OCI-LY1 (cell line): ENCODE results near the gene CACNG1.

Source experiments
- H2AFZ ChIP-seq: fragments of 200-600 bp; sonication (generic), shearing (Covaris generic); 2 replicates; pipeline ENCODE4 v1.6.0; 2014; ENCODE audit warnings: antibody characterized with exemption, mild to moderate bottlenecking, low read length
- H3F3A ChIP-seq: fragments of 200-600 bp; sonication (generic), shearing (Covaris generic); 2 replicates; pipeline ENCODE4 v1.6.0; 2014; ENCODE audit warnings: mild to moderate bottlenecking, antibody characterized with exemption, low read length, moderate library complexity; ENCODE audit not compliant: insufficient read depth
- H3K27ac ChIP-seq: fragments of 200-600 bp; sonication (generic); 2 replicates; pipeline ENCODE4 v1.5.1; 2014; ENCODE audit warnings: low read length, mixed run types, mild to moderate bottlenecking, low read depth; ENCODE audit not compliant: poor library complexity, severe bottlenecking
- H3K27me3 ChIP-seq: fragments of 200-600 bp; sonication (generic); 2 replicates; pipeline ENCODE4 v1.6.0; 2014; ENCODE audit warnings: antibody characterized with exemption, mild to moderate bottlenecking, low read length, moderate library complexity; ENCODE audit not compliant: insufficient read depth
- H3K36me3 ChIP-seq: fragments of 200-600 bp; sonication (generic); 2 replicates; pipeline ENCODE4 v1.6.1; 2014; ENCODE audit warnings: mild to moderate bottlenecking, antibody characterized with exemption, low read length, moderate library complexity, mixed read lengths; ENCODE audit not compliant: insufficient read depth
- H3K4me1 ChIP-seq: fragments of 200-600 bp; sonication (generic); 2 replicates; pipeline ENCODE4 v1.5.1; 2014; ENCODE audit warnings: mild to moderate bottlenecking, low read length, moderate library complexity; ENCODE audit not compliant: insufficient read depth, severe bottlenecking
- H3K4me2 ChIP-seq: fragments of 200-600 bp; sonication (generic), shearing (Covaris generic); 2 replicates; pipeline ENCODE4 v1.6.1; 2014; ENCODE audit warnings: low read length
- H3K4me3 ChIP-seq: fragments of 200-600 bp; sonication (generic); 2 replicates; pipeline ENCODE4 v1.5.1; 2014; ENCODE audit warnings: low read length, low read depth, mild to moderate bottlenecking, mixed read lengths; ENCODE audit not compliant: poor library complexity, severe bottlenecking
- H3K79me2 ChIP-seq: fragments of 200-600 bp; shearing (Covaris generic); 2 replicates; pipeline ENCODE4 v1.6.1; 2016; ENCODE audit warnings: mixed run types, low read length, mixed read lengths; ENCODE audit not compliant: insufficient read depth
- H3K9ac ChIP-seq: fragments of 200-600 bp; sonication (generic), shearing (Covaris generic); 2 replicates; pipeline ENCODE4 v1.6.1; 2014; ENCODE audit warnings: mild to moderate bottlenecking, low read length, mixed read lengths
- H3K9me2 ChIP-seq: fragments of 200-600 bp; sonication (generic), shearing (Covaris generic); 2 replicates; pipeline ENCODE4 v1.6.1; 2014; ENCODE audit warnings: low read depth, mild to moderate bottlenecking, low read length, mixed read lengths
- H3K9me3 ChIP-seq: fragments of 200-600 bp; shearing (Covaris generic); 2 replicates; pipeline ENCODE4 v1.6.1; 2014; ENCODE audit warnings: low read length, mixed read lengths
- H4K20me1 ChIP-seq: fragments of 200-600 bp; sonication (generic), shearing (Covaris generic); 2 replicates; pipeline ENCODE4 v1.6.0; 2016; ENCODE audit warnings: mild to moderate bottlenecking, low read length; ENCODE audit not compliant: insufficient read depth
- CTCF ChIP-seq: fragments of 200-600 bp; sonication (generic), shearing (Covaris generic); IDR thresholded peaks from 2 replicates; pipeline ENCODE4 v1.5.1; 2017; ENCODE audit warnings: mild to moderate bottlenecking, antibody characterized with exemption, low read length, moderate library complexity, mixed read lengths
- EZH2 ChIP-seq: fragments of 200-600 bp; sonication (generic), shearing (Covaris generic); IDR thresholded peaks from 2 replicates; pipeline ENCODE4 v1.8.0; 2017; ENCODE audit warnings: borderline replicate concordance, mixed run types, mild to moderate bottlenecking, antibody characterized with exemption, low read length, moderate library complexity, mixed read lengths

The CACNG1 gene

GRCh38 chr17:67050066-67050465, 5.7 kb downstream of the CACNG1 start:
- H3K9me3 ChIP-seq = peaks cover 13% of the 10 kb centered on the region; the same call in 1 of the 2 replicates
- H3K27me3 ChIP-seq = peaks cover 17% of the 10 kb centered on the region; the same call in 1 of the 2 replicates
- H3K4me2 ChIP-seq = no peak overlapping the region
- TF ChIP-seq EZH2 (no peak), CTCF (no peak)
- no peaks in the 10 kb centered on the region for H3K4me1 ChIP-seq
- no peaks in the 10 kb centered on the region for H3K79me2 ChIP-seq
- H3K9me2 ChIP-seq = no peaks in the 10 kb centered on the region
- H3F3A ChIP-seq = no peaks in the 10 kb centered on the region
- no peaks in the 10 kb centered on the region; the same call in 1 of the 2 replicates for H3K36me3 ChIP-seq
- H3K4me3 ChIP-seq = no peak overlapping the region
- no peak overlapping the region for H3K27ac ChIP-seq
- H2AFZ ChIP-seq = no peak overlapping the region
- no peak overlapping the region for H3K9ac ChIP-seq
- no peaks in the 10 kb centered on the region for H4K20me1 ChIP-seq

DNA sequence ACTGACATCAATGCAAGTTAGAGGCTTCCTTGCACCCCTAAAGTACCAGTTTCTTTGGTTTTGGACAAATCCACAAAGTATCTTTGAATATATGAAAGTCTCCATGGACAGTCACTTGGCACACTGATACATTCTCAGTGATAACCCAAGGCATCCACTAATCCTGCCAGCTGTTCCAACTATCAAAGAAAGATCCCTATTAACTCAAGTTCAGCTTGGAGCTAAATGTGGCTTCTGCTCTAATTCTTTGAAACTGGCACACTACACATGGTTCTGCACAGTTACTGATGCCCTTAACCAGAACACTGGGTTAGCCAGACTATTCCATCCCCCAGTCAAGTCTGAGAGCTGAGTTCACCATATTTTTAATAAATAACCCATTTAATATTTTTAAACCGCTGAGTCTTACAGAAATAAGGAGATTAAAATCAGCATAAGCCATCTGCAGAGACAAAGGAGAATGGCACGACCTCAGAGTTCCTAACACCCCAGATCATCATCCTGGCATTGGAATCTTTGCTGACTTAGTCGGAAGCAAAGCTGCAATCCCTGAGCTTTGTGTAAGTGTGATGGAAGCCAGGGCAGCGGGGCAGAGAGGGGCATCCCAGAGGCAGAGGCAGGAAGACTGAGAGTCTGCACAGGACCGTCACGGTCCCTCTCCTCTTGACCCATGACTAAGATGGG, 6.3 kb downstream of the CACNG1 start:
- peaks cover 13% of the 10 kb centered on the region; the same call in 1 of the 2 replicates for H3K9me3 ChIP-seq
- H3K79me2 ChIP-seq = no peaks in the 10 kb centered on the region
- no peak overlapping the region for H2AFZ ChIP-seq
- no peaks in the 10 kb centered on the region for H4K20me1 ChIP-seq
- H3K4me1 ChIP-seq = no peaks in the 10 kb centered on the region
- no peaks in the 10 kb centered on the region for H3F3A ChIP-seq
- H3K36me3 ChIP-seq = no peaks in the 10 kb centered on the region; the same call in 1 of the 2 replicates
- H3K4me2 ChIP-seq = no peak overlapping the region
- no peak overlapping the region for H3K27ac ChIP-seq
- H3K27me3 ChIP-seq = peaks cover 17% of the 10 kb centered on the region; the same call in 1 of the 2 replicates
- H3K9ac ChIP-seq = no peak overlapping the region
- TF ChIP-seq EZH2 (no peak), CTCF (no peak)
- H3K9me2 ChIP-seq = no peaks in the 10 kb centered on the region
- no peak overlapping the region for H3K4me3 ChIP-seq

DNA sequence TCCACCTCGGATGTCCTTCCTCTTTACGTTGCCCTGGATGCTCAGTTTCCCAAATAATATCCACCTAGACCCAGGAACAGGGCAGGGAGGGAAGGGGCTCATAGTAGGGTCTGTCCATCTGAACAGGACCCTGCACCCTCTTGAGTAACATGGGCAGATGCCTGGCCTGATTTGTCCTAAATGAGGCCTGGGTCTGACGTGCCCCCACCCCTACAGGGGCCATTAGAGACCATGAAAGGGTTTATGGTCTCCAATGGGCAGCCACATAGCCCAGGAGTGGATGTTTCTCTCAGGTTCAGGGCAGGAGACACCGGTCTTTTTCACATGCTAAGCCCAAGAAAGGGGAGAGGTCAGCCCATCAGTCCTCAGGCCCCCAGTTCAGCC, 6.8 kb downstream of the CACNG1 start:
- Histone ChIP-seq H2AFZ (no peak overlapping the region), H3K9me3 (peaks cover 13% of the 10 kb centered on the region; the same call in 1 of the 2 replicates), H3K9me2 (no peaks in the 10 kb centered on the region), H3K4me3 (no peak overlapping the region), H3K4me2 (no peak overlapping the region), H3K27me3 (peaks cover 17% of the 10 kb centered on the region; the same call in 1 of the 2 replicates), H3F3A (no peaks in the 10 kb centered on the region), H3K36me3 (no peaks in the 10 kb centered on the region; the same call in 1 of the 2 replicates), H3K79me2 (no peaks in the 10 kb centered on the region), H3K4me1 (no peaks in the 10 kb centered on the region), H3K27ac (no peak overlapping the region), H4K20me1 (no peaks in the 10 kb centered on the region), H3K9ac (no peak overlapping the region)
- TF ChIP-seq EZH2 (no peak), CTCF (no peak)
